Left lung (tissue), 10 donors: ENCODE results near the gene FOXF2. TPM values are rescaled to one million over a fixed set of nuclear protein-coding genes. Genes with fewer than 3 reads are reported as not detected.
A peak's percentile ranks its signal among the peaks of the same experiment; 100 is the strongest.

Experiments used
- ATAC-seq: fragments of 200-7000 bp; cut with Tn5 transposase; one replicate; pipeline ENCODE4 v1.9.1; 2020; ENCODE audit warnings: moderate library complexity
- DNase-seq, 4 donors: peaks; one replicate each; pipeline ENCODE4 v3.0.0-alpha.2; 2013 to 2020
- H3K27ac ChIP-seq, 2 donors: fragments of 200-600 bp; sonication (generic) in 1 of 2; one replicate each; pipeline versions ENCODE4 v1.5.0 to v1.8.0; 2020 to 2021
- H3K27me3 ChIP-seq, 2 donors: fragments of 200-600 bp; sonication (generic) in 1 of 2; one replicate each; pipeline versions ENCODE4 v1.5.0 to v1.8.0; 2020 to 2021
- H3K36me3 ChIP-seq, 2 donors: fragments of 200-600 bp; sonication (generic) in 1 of 2; one replicate each; pipeline versions ENCODE4 v1.5.0 to v1.8.0; 2020 to 2021
- H3K4me1 ChIP-seq, 2 donors: fragments of 200-600 bp; one replicate each; pipeline ENCODE4 v1.8.0; 2021
- H3K4me3 ChIP-seq, 2 donors: fragments of 200-600 bp; sonication (generic) in 1 of 2; one replicate each; pipeline versions ENCODE4 v1.5.0 to v1.8.0; 2020 to 2021; ENCODE audit warnings: mild to moderate bottlenecking in 1 of 2
- H3K9me3 ChIP-seq, 2 donors: fragments of 200-600 bp; sonication (generic) in 1 of 2; one replicate each; pipeline versions ENCODE4 v1.5.0 to v1.8.0; 2020 to 2021
- CTCF ChIP-seq, 2 donors: fragments of 200-600 bp; sonication (generic) in 1 of 2; IDR thresholded peaks; one replicate each; pipeline versions ENCODE4 v1.5.0 to v1.8.0; 2021; ENCODE audit warnings: antibody characterized with exemption in 2 of 2
- intact Hi-C, 2 donors: fragments of 100-400 bp; cut with DNase I; formaldehyde crosslinking; loops; one replicate each; pipeline versions ENCODE4 v1.11.2 to v1.14.2; 2022
- polyA plus RNA-seq, 6 donors: library from polyadenylated mRNA; unstranded; fragments of 120-200 nt; gene quantifications; one replicate each; pipeline ENCODE4 v1.2.1, GENCODE V29; 2013; ENCODE audit not compliant: insufficient read length in 6 of 6
- total RNA-seq, 2 donors: library from RNA; stranded (reverse); fragmentation: NEBNext Ultra II Directional; extraction: Animal tissue kit (Norgen Biotek cat#: 25700); gene quantifications; one replicate each; pipeline ENCODE4 v1.2.1, GENCODE V29; 2021
- donor health status: DM: no; HTN: yes; CAD: no.
- donor health status: DM: no; HTN: no; CAD: no.

The FOXF2 gene
- total and polyA plus RNA-seq, 8 donors = 12.6 to 69.7 (median 56.3) TPM

GRCh38 chr6:1391800-1392309 is 2.5 kb downstream of the FOXF2 start:
- intact Hi-C loops = no loop called here
- no peak for DNase-seq
- Histone ChIP-seq H3K27ac (peak overlapping the region in 1 of 2 donors; percentile 70), H3K4me1 (peaks cover 5 to 28% of the 10 kb centered on the region in 2 donors), H3K9me3 (no peaks in the 10 kb centered on the region), H3K27me3 (peaks cover 78 to 100% of the 10 kb centered on the region in 2 donors), H3K4me3 (peak overlapping the region; percentile 38 to 41), H3K36me3 (no peaks in the 10 kb centered on the region)
- ATAC-seq = no peak
- TF ChIP-seq CTCF (IDR thresholded peaks at IDR 0.05) = no peak

GRCh38 chr6:1392813-1393640 is 3.7 kb downstream of the FOXF2 start:
- peaks cover 80 to 99% of the 10 kb centered on the region in 2 donors for H3K27me3 ChIP-seq
- no peak for TF ChIP-seq CTCF (IDR thresholded peaks at IDR 0.05)
- peak in 2 of 4 donors; percentile 13 to 42 for DNase-seq
- H3K4me1 ChIP-seq = peaks cover 5 to 28% of the 10 kb centered on the region in 2 donors
- peak overlapping the region; percentile 27 to 33 for H3K4me3 ChIP-seq
- H3K36me3 ChIP-seq = no peaks in the 10 kb centered on the region
- no peak for ATAC-seq
- peak overlapping the region; percentile 33 to 62 for H3K27ac ChIP-seq
- intact Hi-C loops = no loop called here
- H3K9me3 ChIP-seq = no peaks in the 10 kb centered on the region

GRCh38 chr6:1393641-1394283 is 4.4 kb downstream of the FOXF2 start:
- DNase-seq (peak in 2 of 4 donors; percentile 26 to 49), ATAC-seq (no peak)
- Histone ChIP-seq H3K27ac (peak overlapping the region; percentile 33 to 62), H3K27me3 (peaks cover 75 to 99% of the 10 kb centered on the region in 2 donors), H3K36me3 (no peaks in the 10 kb centered on the region), H3K4me1 (peaks cover 5 to 27% of the 10 kb centered on the region in 2 donors), H3K4me3 (peak overlapping the region; percentile 27 to 33), H3K9me3 (no peaks in the 10 kb centered on the region)
- intact Hi-C loops = no loop called here
- no peak for TF ChIP-seq CTCF (IDR thresholded peaks at IDR 0.05)

GRCh38 chr6:1394514-1395463 is 5.4 kb downstream of the FOXF2 start:
- Histone ChIP-seq H3K4me3 (peak overlapping the region in 1 of 2 donors; percentile 33), H3K27me3 (peaks cover 71 to 99% of the 10 kb centered on the region in 2 donors), H3K27ac (peak overlapping the region in 1 of 2 donors; percentile 62), H3K4me1 (peaks cover 5 to 22% of the 10 kb centered on the region in 2 donors), H3K9me3 (no peaks in the 10 kb centered on the region), H3K36me3 (no peaks in the 10 kb centered on the region)
- intact Hi-C loops = no loop called here
- ATAC-seq (no peak), DNase-seq (no peak)
- TF ChIP-seq CTCF (IDR thresholded peaks at IDR 0.05) = no peak
